ENCODE measurements around the gene BEND6.
A peak's percentile ranks its signal among the peaks of the same experiment; 100 is the strongest.

The BEND6 gene

DNA sequence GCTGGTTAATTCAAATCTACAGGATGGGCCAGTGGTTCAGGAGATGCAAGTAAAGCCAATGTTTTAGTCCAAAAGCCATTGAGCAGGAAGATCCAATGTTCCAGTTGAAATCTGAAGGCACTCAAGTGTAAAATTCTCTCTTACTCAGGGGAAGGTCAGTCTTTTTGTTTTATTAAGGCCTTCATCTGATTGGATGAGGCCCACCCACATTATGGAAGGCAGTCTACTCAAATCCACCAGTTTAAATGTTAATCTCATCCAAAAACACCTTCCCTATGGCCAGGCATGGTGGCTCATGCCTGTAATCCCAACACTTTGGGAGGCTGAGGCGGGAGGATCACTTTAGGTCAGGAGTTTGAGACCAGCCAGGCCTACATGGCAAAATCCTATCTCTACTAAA lies 31.3 kb upstream of the BEND6 start:
- Histone ChIP-seq H3K9me3 (ENCODE audit: control insufficient read depth, low read length) (no peaks in the 10 kb centered on the region), H3K4me3 (ENCODE audit: low read length) (no peak overlapping the region), H3K4me1 (ENCODE audit: control insufficient read depth, insufficient read depth, low read length) (peaks cover 19% of the 10 kb centered on the region), H3K36me3 (ENCODE audit: control insufficient read depth, insufficient read depth, low read length, severe bottlenecking) (no peaks in the 10 kb centered on the region), H3K27me3 (replicated peaks; ENCODE audit: control insufficient read depth, insufficient read depth, low read length) (no peaks in the 10 kb centered on the region), H3K9ac (ENCODE audit: low read length) (no peak overlapping the region)
- no peak for DNase-seq (ENCODE audit: low read depth)

DNA sequence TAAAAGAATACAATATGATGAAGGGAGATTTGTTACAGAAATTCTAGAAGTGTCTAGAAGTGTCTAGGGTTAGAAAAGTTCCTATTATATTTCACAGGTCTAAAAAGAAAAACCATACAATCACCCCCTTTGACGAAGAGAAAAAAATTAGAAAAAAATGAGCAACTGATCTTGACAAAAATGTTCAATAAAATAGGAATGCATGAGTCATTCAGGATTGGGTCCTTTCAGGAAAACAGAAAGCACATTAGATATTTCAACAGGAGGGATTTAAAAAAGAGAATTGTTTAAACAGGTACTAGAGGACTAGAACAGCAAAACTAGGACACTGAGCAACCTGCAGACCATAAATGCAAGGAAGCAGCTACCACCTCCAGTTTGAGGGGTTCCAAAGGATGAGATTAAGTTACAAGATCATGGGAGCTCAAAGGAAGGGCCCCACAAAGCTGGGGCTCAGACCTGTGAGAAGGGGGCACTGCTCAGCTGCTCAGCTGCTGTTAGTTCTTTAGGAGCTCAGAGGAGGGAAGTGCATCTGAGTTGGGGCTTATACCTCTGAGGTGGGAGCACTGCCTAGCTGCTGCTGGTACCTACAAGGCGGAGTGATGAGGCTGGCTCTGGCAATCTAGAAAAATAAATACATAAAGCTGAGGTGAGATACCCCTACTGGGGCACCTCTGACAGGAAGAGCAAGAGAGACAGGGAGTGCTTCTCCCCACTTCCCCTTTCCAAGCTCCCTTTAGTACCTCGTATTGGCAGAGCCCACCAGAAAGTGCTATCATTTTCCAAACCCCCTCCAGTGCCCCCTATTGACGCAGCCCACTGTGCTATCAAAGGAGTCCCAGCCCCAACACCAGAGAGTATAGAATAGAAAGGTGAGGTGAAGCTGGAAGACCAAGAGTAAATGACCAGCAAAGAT lies 27.1 kb upstream of the BEND6 start:
- no peak for DNase-seq (ENCODE audit: low read depth)
- Histone ChIP-seq H3K4me3 (ENCODE audit: low read length) (peak overlapping the region; percentile 48), H3K4me1 (ENCODE audit: control insufficient read depth, insufficient read depth, low read length) (peaks cover 19% of the 10 kb centered on the region), H3K27me3 (replicated peaks; ENCODE audit: control insufficient read depth, insufficient read depth, low read length) (no peaks in the 10 kb centered on the region), H3K36me3 (ENCODE audit: control insufficient read depth, insufficient read depth, low read length, severe bottlenecking) (no peaks in the 10 kb centered on the region), H3K9me3 (ENCODE audit: control insufficient read depth, low read length) (no peaks in the 10 kb centered on the region), H3K9ac (ENCODE audit: low read length) (no peak overlapping the region)

DNA sequence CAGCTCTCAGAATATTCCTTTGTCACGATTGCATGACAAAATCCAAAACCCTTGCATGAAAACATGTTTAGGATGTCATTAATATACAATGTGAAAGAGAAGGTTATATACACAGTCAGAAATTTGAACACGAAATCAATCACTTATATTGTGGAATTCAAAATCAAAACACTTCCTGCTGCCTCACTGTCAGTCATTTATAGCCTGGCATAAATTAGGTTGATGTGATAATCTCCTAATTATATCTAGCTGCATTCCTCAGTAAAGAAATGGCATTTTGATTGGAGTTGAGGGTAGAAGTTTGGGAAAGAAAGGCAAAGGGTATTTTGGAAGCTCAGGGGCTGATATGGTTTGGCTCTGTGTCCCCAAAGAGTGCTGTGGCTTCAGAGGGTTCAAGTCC lies 24.1 kb upstream of the BEND6 start:
- Histone ChIP-seq H3K27me3 (replicated peaks; ENCODE audit: control insufficient read depth, insufficient read depth, low read length) (no peaks in the 10 kb centered on the region), H3K4me3 (ENCODE audit: low read length) (no peak overlapping the region), H3K4me1 (ENCODE audit: control insufficient read depth, insufficient read depth, low read length) (peaks cover 32% of the 10 kb centered on the region), H3K36me3 (ENCODE audit: control insufficient read depth, insufficient read depth, low read length, severe bottlenecking) (no peaks in the 10 kb centered on the region), H3K9ac (ENCODE audit: low read length) (no peak overlapping the region), H3K9me3 (ENCODE audit: control insufficient read depth, low read length) (no peaks in the 10 kb centered on the region)
- no peak for DNase-seq (ENCODE audit: low read depth)

DNA sequence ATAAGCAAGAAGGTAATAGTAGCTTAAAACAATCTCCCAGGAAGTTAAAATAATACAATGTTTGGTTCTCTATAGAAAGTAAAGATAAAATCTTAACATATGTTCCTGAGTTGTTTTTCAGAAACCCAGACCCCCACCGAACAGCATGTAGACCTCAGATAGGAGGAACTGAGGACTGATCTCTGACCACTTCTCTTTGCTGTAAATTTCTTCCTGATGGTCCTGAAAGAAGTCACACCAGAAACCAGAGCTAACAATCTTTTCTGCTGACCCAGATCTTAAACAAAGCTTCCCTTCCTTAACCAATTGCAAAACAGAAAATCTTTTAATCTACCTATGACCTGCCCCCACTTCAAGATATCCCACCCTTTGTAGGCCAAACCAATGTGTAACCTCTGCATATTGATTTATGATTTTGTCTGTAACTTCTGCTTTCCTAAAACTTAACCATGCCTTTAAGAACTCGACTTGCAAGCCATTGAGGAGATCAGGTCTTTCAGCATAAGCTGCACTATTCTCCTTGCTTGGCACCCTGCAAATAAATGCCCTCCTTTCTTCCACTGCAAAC lies 21.9 kb upstream of the BEND6 start:
- H3K9me3 ChIP-seq (ENCODE audit: control insufficient read depth, low read length), result no peaks in the 10 kb centered on the region
- H3K4me3 ChIP-seq (ENCODE audit: low read length), result no peak overlapping the region

DNA sequence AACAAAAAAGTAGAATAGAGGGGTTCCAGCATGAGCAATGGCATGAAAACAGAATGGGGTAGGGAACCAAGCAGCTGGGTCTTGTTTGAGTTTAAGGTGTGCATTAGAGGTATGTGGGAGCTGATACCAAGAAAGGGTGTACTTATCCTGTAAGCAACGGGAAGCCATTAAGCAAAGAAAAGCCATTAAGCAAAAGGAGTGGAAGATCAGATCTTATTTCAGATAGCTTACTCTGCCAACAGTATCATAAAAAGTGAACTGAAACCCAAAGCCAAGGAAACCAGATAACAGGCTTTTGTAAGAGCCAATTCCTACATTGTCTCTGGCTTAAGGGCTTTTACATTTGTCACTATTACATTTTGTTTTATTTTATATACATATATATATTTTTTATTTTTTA lies 21.3 kb upstream of the BEND6 start:
- no peaks in the 10 kb centered on the region for H3K36me3 ChIP-seq (ENCODE audit: control insufficient read depth, insufficient read depth, low read length, severe bottlenecking)
- no peaks in the 10 kb centered on the region for H3K9me3 ChIP-seq (ENCODE audit: control insufficient read depth, low read length)
- peaks cover 25% of the 10 kb centered on the region for H3K4me1 ChIP-seq (ENCODE audit: control insufficient read depth, insufficient read depth, low read length)
- no peak for DNase-seq (ENCODE audit: low read depth)
- H3K4me3 ChIP-seq (ENCODE audit: low read length), result no peak overlapping the region
- no peaks in the 10 kb centered on the region for H3K27me3 ChIP-seq (replicated peaks; ENCODE audit: control insufficient read depth, insufficient read depth, low read length)
- H3K9ac ChIP-seq (ENCODE audit: low read length), result no peak overlapping the region

More for the DNA sequence above, 21.9 kb upstream of the BEND6 start:
- H3K27me3 ChIP-seq (replicated peaks; ENCODE audit: control insufficient read depth, insufficient read depth, low read length), result no peaks in the 10 kb centered on the region
- no peaks in the 10 kb centered on the region for H3K36me3 ChIP-seq (ENCODE audit: control insufficient read depth, insufficient read depth, low read length, severe bottlenecking)
- peaks cover 21% of the 10 kb centered on the region for H3K4me1 ChIP-seq (ENCODE audit: control insufficient read depth, insufficient read depth, low read length)
- no peak overlapping the region for H3K9ac ChIP-seq (ENCODE audit: low read length)
- no peak for DNase-seq (ENCODE audit: low read depth)

DNA sequence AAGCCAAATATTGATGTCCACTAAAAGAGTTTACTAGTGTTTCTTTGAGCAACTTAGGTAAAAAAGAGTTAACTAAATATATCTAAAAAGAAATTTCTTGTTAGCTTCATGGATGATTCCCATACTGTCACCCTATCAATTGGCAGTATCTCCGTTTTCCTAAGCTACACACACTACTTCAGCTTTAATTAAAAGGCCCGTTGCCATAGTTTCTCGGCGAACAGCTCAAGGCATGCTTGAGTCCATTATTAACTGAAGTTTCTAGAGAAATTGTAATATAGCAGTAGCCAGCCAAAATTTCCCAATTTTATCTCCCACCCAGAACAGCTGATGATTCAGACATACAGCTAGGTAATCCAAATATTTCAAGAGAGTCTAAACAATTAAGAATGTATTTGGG lies 20.0 kb upstream of the BEND6 start:
- Histone ChIP-seq H3K9me3 (ENCODE audit: control insufficient read depth, low read length) (no peaks in the 10 kb centered on the region), H3K4me1 (ENCODE audit: control insufficient read depth, insufficient read depth, low read length) (peaks cover 32% of the 10 kb centered on the region), H3K27me3 (replicated peaks; ENCODE audit: control insufficient read depth, insufficient read depth, low read length) (no peaks in the 10 kb centered on the region), H3K4me3 (ENCODE audit: low read length) (peak overlapping the region; percentile 49), H3K36me3 (ENCODE audit: control insufficient read depth, insufficient read depth, low read length, severe bottlenecking) (no peaks in the 10 kb centered on the region), H3K9ac (ENCODE audit: low read length) (no peak overlapping the region)
- DNase-seq (ENCODE audit: low read depth), result no peak

DNA sequence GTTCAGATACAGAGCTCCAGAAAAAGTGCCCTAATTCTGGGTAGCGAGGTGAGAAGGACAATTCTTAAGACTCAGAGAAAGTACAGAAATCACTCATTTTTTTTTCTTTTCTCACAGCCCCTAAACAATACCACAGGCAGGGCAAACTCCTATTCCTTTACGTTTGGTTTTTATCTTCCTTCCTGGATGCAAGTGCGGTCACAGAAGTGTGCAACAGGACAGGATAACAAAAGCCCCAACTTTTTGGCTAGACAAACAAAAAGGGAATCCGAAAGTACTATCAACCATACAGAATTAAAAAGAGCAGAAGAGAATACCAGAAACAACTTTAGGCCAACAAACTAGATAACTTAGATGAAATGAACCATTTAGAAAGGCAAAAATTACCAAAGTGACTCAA lies 18.4 kb upstream of the BEND6 start:
- Histone ChIP-seq H3K4me3 (ENCODE audit: low read length) (no peak overlapping the region), H3K9ac (ENCODE audit: low read length) (no peak overlapping the region), H3K36me3 (ENCODE audit: control insufficient read depth, insufficient read depth, low read length, severe bottlenecking) (no peaks in the 10 kb centered on the region), H3K9me3 (ENCODE audit: control insufficient read depth, low read length) (peaks cover 9% of the 10 kb centered on the region), H3K4me1 (ENCODE audit: control insufficient read depth, insufficient read depth, low read length) (peaks cover 32% of the 10 kb centered on the region), H3K27me3 (replicated peaks; ENCODE audit: control insufficient read depth, insufficient read depth, low read length) (no peaks in the 10 kb centered on the region)
- no peak for DNase-seq (ENCODE audit: low read depth)

DNA sequence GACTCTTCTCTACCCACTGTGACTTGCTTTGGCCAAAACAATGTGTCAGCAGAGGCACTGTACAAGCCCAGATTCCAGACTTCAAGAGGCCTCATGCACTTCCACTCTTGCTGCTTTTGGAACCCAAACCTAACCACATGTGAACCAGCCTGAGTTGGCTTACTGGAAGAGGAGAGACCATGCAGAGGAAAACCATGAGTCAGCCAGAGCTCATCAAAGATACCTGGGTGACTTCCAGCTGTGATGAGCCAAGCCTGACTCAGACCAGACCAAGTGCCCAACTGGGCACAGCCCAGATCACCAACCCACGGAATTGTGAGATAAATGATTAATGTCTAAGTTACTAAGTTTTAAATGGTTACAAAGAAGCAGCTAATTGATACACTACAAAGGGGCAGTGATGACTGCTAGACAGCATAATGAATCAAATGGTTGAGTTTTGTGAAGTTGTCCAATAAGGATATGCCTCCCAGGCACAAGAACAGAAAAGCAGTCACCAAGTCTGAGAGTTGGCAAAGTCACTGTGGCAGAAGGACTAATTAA lies 16.2 kb upstream of the BEND6 start:
- Histone ChIP-seq H3K36me3 (ENCODE audit: control insufficient read depth, insufficient read depth, low read length, severe bottlenecking) (no peaks in the 10 kb centered on the region), H3K9me3 (ENCODE audit: control insufficient read depth, low read length) (peaks cover 13% of the 10 kb centered on the region), H3K9ac (ENCODE audit: low read length) (peak overlapping the region; percentile 24), H3K4me1 (ENCODE audit: control insufficient read depth, insufficient read depth, low read length) (peaks cover 26% of the 10 kb centered on the region), H3K27me3 (replicated peaks; ENCODE audit: control insufficient read depth, insufficient read depth, low read length) (no peaks in the 10 kb centered on the region), H3K4me3 (ENCODE audit: low read length) (peak overlapping the region; percentile 43)
- DNase-seq (ENCODE audit: low read depth), result peak; percentile 85

DNA sequence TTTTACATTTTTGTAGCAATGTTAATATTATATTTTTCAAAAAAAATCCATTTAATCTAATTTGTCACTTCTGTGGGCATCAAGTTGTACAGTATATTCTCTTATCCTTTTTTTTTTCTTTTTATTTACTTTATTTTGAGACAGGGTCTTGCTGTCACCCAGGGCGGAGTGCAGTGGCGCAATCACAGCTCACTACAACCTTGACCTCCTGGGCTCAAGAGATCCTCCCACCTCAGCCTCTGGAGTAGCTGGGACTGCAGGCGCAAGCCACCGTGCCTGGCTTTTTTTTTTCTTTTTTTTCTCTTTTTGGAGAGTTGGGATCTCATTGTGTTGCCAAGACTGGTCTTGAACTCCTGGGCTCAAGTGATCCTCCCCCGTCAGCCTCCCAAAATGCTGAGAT lies 14.4 kb upstream of the BEND6 start:
- Histone ChIP-seq H3K4me1 (ENCODE audit: control insufficient read depth, insufficient read depth, low read length) (peaks cover 18% of the 10 kb centered on the region), H3K9ac (ENCODE audit: low read length) (no peak overlapping the region), H3K36me3 (ENCODE audit: control insufficient read depth, insufficient read depth, low read length, severe bottlenecking) (no peaks in the 10 kb centered on the region), H3K4me3 (ENCODE audit: low read length) (no peak overlapping the region), H3K9me3 (ENCODE audit: control insufficient read depth, low read length) (peaks cover 13% of the 10 kb centered on the region), H3K27me3 (replicated peaks; ENCODE audit: control insufficient read depth, insufficient read depth, low read length) (no peaks in the 10 kb centered on the region)
- DNase-seq (ENCODE audit: low read depth), result no peak

DNA sequence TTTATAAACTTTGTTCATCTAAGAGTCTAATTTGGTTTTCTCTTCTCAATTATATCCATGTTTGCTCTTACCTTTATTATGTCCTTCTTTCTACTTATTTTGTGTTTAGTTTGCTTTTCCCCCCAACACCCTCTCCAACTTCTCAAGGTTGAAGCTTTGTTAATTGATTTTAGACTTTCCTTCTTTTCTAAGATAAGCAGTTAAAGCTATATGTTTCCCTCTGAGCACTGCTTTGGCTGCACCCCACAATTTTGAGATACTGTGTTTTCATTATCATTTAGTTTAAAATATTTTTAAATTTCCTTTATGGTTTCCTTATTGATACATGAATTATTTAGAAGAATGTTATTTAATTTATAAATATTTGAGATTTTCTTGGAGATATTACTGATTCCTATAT lies 13.9 kb upstream of the BEND6 start:
- no peak for DNase-seq (ENCODE audit: low read depth)

DNA sequence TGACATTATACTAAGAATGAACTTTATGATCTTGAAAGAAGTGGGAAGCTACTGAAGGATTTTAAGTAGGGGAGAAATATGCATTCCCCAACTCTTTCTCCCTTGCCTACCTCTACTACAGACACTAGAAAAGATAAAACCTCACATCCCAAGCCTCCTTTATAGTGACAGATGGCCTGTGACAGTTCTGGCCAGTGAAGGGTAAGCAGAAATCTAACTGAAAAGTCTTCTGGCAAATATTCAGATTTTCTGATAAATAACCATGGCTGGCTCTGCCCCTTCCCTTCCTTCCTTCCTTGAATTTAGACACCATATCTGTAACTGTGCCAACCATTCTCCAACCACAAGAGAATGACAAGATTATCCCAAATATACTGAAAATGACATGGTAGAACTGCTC lies 10.2 kb upstream of the BEND6 start:
- H3K36me3 ChIP-seq (ENCODE audit: control insufficient read depth, insufficient read depth, low read length, severe bottlenecking), result no peaks in the 10 kb centered on the region
- H3K9ac ChIP-seq (ENCODE audit: low read length), result no peak overlapping the region
- H3K4me1 ChIP-seq (ENCODE audit: control insufficient read depth, insufficient read depth, low read length), result peaks cover 7% of the 10 kb centered on the region
- no peak for DNase-seq (ENCODE audit: low read depth)
- no peaks in the 10 kb centered on the region for H3K27me3 ChIP-seq (replicated peaks; ENCODE audit: control insufficient read depth, insufficient read depth, low read length)
- no peak overlapping the region for H3K4me3 ChIP-seq (ENCODE audit: low read length)
- H3K9me3 ChIP-seq (ENCODE audit: control insufficient read depth, low read length), result peaks cover 13% of the 10 kb centered on the region

More for the DNA sequence above, 13.9 kb upstream of the BEND6 start:
- H3K4me1 ChIP-seq (ENCODE audit: control insufficient read depth, insufficient read depth, low read length), result peaks cover 18% of the 10 kb centered on the region
- H3K4me3 ChIP-seq (ENCODE audit: low read length), result no peak overlapping the region
- peaks cover 13% of the 10 kb centered on the region for H3K9me3 ChIP-seq (ENCODE audit: control insufficient read depth, low read length)
- H3K36me3 ChIP-seq (ENCODE audit: control insufficient read depth, insufficient read depth, low read length, severe bottlenecking), result no peaks in the 10 kb centered on the region
- no peaks in the 10 kb centered on the region for H3K27me3 ChIP-seq (replicated peaks; ENCODE audit: control insufficient read depth, insufficient read depth, low read length)
- H3K9ac ChIP-seq (ENCODE audit: low read length), result no peak overlapping the region
